HEK293T (cell line): ENCODE data around the gene GSTK1.

ENCODE experiments used
- CTCF ChIA-PET: fragments of 350-600 bp; formaldehyde crosslinking; extraction: SDS; loops from one replicate; lab custom pipeline; 2021; ENCODE audit warnings: antibody characterized with exemption, inconsistent platforms; lab: Yijun Ruan, JAX
- POLR2A ChIA-PET: fragments of 350-600 bp; formaldehyde crosslinking; extraction: SDS; loops from one replicate; lab custom pipeline; 2020; ENCODE audit warnings: antibody characterized with exemption, inconsistent platforms; lab: Yijun Ruan, JAX
- DNase-seq: peaks from one replicate; pipeline ENCODE4 v3.0.0; 2012; ENCODE audit warnings: mixed read lengths; ENCODE audit errors: extremely low spot score
- ARNT ChIP-seq: fragments of 450-650 bp; IDR thresholded peaks from 2 replicates; pipeline ENCODE4 v1.6.1; 2017; ENCODE audit warnings: mild to moderate bottlenecking
- BHLHE40 ChIP-seq: fragments of 450-650 bp; IDR thresholded peaks from 2 replicates; pipeline ENCODE4 v1.6.1; 2016; ENCODE audit warnings: mild to moderate bottlenecking, moderate library complexity, borderline replicate concordance
- CTBP1 ChIP-seq: fragments of 450-650 bp; IDR thresholded peaks from 2 replicates; pipeline ENCODE4 v1.6.1; 2016; ENCODE audit warnings: borderline replicate concordance
- ELF4 ChIP-seq: fragments of 450-650 bp; IDR thresholded peaks from 2 replicates; pipeline ENCODE4 v1.6.1; 2017; ENCODE audit warnings: antibody characterized with exemption
- FOXA1 ChIP-seq: fragments of 450-650 bp; IDR thresholded peaks from 2 replicates; pipeline ENCODE4 v1.6.1; 2016; ENCODE audit warnings: mild to moderate bottlenecking
- FOXK2 ChIP-seq: fragments of 450-650 bp; IDR thresholded peaks from 2 replicates; pipeline ENCODE4 v1.6.1; 2016; ENCODE audit warnings: mild to moderate bottlenecking
- FOXM1 ChIP-seq: fragments of 450-650 bp; IDR thresholded peaks from 2 replicates; pipeline ENCODE4 v1.6.1; 2017; ENCODE audit warnings: mild to moderate bottlenecking, borderline replicate concordance
- HDGF ChIP-seq: fragments of 450-650 bp; IDR thresholded peaks from 2 replicates; pipeline ENCODE4 v1.6.1; 2017; ENCODE audit warnings: antibody characterized with exemption, borderline replicate concordance
- L3MBTL2 ChIP-seq: fragments of 450-650 bp; conservative IDR thresholded peaks from 2 replicates; pipeline ENCODE4 v1.6.1; 2016; ENCODE audit warnings: mild to moderate bottlenecking
- LEF1 ChIP-seq: fragments of 450-650 bp; IDR thresholded peaks from 2 replicates; pipeline ENCODE4 v1.6.1; 2017; ENCODE audit warnings: mild to moderate bottlenecking, borderline replicate concordance
- NFRKB ChIP-seq: fragments of 450-650 bp; IDR thresholded peaks from 2 replicates; pipeline ENCODE4 v1.6.1; 2016; ENCODE audit warnings: mild to moderate bottlenecking, moderate library complexity
- SP1 ChIP-seq: fragments of 450-650 bp; IDR thresholded peaks from 2 replicates; pipeline ENCODE4 v1.6.1; 2017
- SUZ12 ChIP-seq: fragments of 450-650 bp; IDR thresholded peaks from 2 replicates; pipeline ENCODE4 v1.6.1; 2016; ENCODE audit warnings: mild to moderate bottlenecking
- TARDBP ChIP-seq: fragments of 450-650 bp; IDR thresholded peaks from 2 replicates; pipeline ENCODE4 v1.6.1; 2016
- ZNF384 ChIP-seq: fragments of 450-650 bp; IDR thresholded peaks from 2 replicates; pipeline ENCODE4 v1.6.1; 2016
- TF ChIP-seq, protein P1 (sequence below): fragments of 450-650 bp; IDR thresholded peaks from 2 replicates; pipeline ENCODE4 v1.6.1; 2016

GSTK1 gene

DNA sequence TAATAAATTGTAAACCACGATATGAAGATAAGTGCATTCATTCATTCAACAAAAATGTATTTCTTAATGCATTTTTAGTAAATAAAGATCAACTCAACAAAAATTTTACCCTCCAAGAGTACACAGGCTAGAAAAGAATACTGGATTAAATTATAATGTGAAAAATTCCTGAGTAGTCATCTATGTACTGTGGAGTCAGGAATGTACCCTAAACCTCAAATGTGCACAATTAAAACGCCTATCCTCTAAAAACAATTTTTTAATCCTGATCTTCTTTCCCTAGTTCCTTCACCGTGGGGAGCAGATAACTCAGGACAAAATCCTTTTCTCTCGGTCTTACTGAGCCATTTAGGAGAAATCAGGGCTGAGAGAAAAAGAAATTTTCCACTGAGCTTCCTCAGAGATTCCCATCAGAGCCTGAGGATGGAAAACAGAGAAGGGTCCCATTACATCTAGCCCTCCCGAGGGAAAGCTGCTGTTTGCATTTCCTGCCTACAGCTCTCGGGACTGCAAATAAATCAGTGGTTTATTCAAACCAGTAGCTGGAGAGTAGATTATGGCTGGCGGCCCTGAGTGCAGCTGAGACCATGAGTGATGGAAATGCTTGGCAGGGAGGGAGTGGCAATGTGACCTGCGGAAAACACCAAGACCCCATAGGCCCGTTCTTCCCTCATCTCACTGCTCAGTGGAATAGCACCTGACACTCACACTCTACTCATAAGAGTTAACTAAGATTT is 34.0 kb upstream of the GSTK1 start:
- ChIA-PET CTCF (interaction anchor here (0.9 to 3.0 kb wide), 3 partner anchors 11 to 14 kb away, joined by 3 to 13 read pairs (median 6); no protein-coding TSS in a partner anchor), POLR2A (interaction anchor here (1.1 kb wide), 1 partner anchor 34 kb away, joined by 3 read pairs; the partner anchor contains the start of gene GSTK1)
- TF ChIP-seq SP1 (no peak), TARDBP (no peak), HDGF (no peak), ZNF384 (no peak)
- DNase-seq = no peak

DNA sequence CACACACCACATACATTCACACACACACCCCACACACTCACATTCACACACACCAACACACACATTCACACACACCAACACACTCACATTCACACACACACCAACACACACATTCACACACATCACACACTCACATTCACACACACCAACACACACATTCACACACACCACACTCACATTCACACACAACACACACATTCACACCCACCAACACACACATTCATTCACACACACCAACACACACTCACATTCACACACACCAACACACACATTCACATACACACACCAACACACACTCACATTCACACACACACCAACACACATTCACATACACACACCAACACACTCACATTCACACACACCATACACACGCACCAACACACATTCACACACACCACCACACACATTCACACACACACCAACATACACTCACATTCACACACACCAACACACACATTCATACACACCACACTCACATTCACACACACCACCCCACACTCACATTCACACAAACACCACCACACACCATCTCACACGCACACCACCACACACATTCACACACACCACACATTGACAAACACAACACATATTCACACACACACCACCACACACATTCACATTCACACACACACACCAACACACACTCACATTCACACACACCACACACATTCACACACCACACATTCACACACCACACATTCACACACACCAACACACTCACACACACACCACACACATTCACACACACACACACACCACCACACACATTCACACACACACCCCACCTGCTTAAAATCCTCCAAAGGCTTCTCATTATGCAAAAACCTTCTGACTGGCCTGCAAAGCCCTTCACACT is 32.4 kb upstream of the GSTK1 start:
- ChIA-PET CTCF (interaction anchor here (0.6 to 3.0 kb wide), 2 partner anchors 16 kb away, joined by 4 to 13 read pairs; no protein-coding TSS in a partner anchor), POLR2A (no interaction called here)
- DNase-seq = no peak
- TF ChIP-seq NFRKB (no peak), L3MBTL2 (no peak), FOXM1 (no peak), HDGF (no peak), CTBP1 (no peak), ELF4 (no peak), FOXK2 (no peak), SUZ12 (no peak), FOXA1 (no peak), ARNT (no peak), SP1 (no peak), LEF1 (no peak), ZNF384 (no peak), BHLHE40 (no peak)
- TF ChIP-seq, protein P1, sequence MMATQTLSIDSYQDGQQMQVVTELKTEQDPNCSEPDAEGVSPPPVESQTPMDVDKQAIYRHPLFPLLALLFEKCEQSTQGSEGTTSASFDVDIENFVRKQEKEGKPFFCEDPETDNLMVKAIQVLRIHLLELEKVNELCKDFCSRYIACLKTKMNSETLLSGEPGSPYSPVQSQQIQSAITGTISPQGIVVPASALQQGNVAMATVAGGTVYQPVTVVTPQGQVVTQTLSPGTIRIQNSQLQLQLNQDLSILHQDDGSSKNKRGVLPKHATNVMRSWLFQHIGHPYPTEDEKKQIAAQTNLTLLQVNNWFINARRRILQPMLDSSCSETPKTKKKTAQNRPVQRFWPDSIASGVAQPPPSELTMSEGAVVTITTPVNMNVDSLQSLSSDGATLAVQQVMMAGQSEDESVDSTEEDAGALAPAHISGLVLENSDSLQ = no peak

DNA sequence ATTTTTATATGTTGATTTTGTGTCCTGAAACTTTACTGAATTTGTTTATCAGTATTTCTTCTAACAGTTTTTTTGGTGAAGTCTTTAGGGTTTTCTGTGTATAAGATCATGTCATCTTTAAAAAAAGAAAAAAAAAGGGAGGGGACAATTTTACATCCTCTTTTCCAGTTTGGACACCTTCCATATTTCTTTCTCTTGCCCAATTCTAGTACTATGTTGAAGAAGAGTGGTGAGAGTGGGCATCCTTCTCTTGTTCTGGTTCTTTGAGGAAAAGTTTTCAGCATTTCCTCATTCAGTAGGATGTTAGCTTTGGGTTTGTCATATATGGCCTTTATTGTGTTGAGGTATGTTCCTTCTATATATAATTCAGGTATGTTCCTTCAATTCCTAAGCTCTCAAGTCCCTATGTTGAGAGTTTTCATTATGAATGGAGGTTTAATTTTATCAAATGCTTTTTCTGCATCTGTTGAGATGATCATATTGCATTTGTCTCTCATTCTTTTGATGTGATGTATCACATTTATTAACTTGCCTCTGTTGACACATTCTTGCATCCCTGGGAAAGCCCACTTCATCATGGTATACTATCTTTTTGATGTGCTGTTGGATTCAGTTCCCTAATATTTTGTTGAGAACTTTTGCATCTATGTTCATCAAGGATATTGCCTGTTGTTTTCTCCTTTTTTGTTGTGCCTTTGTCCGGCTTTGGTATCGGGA is 29.3 kb upstream of the GSTK1 start:
- TF ChIP-seq FOXK2 = no peak
- TF ChIP-seq FOXA1 = no peak
- TF ChIP-seq CTBP1 = no peak
- no peak for TF ChIP-seq TARDBP
- no peak for DNase-seq
- ChIA-PET CTCF (no interaction called here), POLR2A (no interaction called here)

DNA sequence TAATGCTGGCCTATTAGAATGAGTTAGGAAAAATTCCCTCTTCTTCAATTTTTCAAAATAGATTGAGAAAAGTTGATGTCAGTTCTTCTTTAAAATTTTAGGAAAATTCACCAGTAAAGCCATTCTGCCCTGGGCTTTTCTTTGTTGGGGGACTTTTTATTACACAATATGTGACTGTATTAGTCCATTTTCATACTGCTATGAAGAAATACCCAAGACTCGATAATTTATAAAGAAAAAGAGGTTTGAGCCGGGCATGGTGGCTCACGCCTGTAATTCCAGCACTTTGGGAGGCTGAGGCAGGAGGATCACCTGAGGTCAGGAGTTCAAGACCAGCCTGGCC is 28.7 kb upstream of the GSTK1 start:
- DNase-seq = no peak
- no peak for TF ChIP-seq ARNT
- TF ChIP-seq HDGF = no peak
- TF ChIP-seq BHLHE40 = no peak
- no peak for TF ChIP-seq FOXA1
- TF ChIP-seq CTBP1 = no peak
- no peak for TF ChIP-seq ZNF384
- no peak for TF ChIP-seq SUZ12
- no peak for TF ChIP-seq NFRKB
- no peak for TF ChIP-seq FOXM1
- TF ChIP-seq SP1 = no peak
- TF ChIP-seq TARDBP = no peak
- TF ChIP-seq, protein P1 = no peak
- TF ChIP-seq L3MBTL2 = no peak
- no peak for TF ChIP-seq ELF4
- ChIA-PET CTCF (no interaction called here), POLR2A (no interaction called here)

DNA sequence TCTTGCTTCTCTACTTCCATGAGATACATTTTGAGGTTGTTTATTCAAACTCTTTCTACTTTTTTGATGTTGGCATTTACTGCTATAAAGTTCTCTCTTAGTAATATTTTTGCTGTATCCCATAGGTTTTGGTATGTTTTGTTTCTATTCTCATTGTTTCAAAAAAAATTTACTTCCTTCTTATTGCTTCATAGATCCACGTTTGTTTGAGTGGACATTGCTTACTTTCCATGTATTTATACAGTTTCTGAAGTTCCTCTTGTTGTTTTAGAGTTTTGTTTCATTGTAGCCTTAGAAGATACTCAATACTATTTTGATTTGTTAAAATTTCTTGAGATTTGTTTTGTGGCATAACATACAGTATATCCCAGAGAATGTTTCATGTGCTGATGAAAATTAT is 27.7 kb upstream of the GSTK1 start:
- ChIA-PET POLR2A (no interaction called here), CTCF (no interaction called here)
- no peak for DNase-seq
- TF ChIP-seq SP1 (no peak), ZNF384 (no peak), FOXK2 (no peak), SUZ12 (no peak), FOXA1 (no peak), HDGF (no peak), TARDBP (no peak), LEF1 (no peak), NFRKB (no peak), L3MBTL2 (no peak)

DNA sequence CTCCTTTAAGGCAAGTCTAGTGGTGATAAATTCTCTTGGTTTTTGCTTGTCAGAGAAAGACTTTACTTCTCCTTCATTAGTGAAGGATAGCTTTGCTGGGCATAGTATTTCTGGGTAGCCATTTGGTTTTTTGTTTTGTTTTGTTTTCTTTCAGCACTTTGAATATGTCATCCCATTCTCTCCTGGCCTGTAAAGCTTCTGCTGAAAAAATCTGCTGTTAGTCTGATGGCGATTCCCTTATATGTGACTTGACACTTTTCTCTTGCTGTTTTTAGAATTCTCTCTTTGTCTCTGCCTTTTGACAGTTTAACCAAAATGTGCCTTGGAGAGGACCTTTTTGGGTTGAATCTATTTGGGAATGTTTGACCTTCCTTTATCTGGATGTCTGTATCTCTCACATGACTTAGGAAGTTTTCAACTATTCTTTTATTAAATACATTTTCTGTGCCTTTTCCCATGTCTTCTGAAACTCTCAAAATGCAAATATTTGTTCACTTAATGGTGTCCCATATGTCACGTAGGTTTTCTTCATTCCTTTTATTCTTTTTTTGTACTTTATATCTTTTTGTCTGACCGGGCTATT is 26.7 kb upstream of the GSTK1 start:
- TF ChIP-seq BHLHE40 (no peak), L3MBTL2 (no peak), SUZ12 (no peak), FOXA1 (no peak), ARNT (no peak), ZNF384 (no peak), FOXM1 (no peak), TARDBP (no peak)
- TF ChIP-seq, protein P1 = no peak
- ChIA-PET POLR2A (no interaction called here), CTCF (no interaction called here)
- DNase-seq = no peak
